Activated T-cell treated with anti-CD3 and anti-CD28 coated beads for 1 hour (primary cell): ENCODE measurements around the gene IFITM10.

Source experiments
- DNase-seq: peaks from one replicate; pipeline ENCODE4 v3.0.0-alpha.2; 2020; ENCODE audit warnings: low read depth

The IFITM10 gene

DNA sequence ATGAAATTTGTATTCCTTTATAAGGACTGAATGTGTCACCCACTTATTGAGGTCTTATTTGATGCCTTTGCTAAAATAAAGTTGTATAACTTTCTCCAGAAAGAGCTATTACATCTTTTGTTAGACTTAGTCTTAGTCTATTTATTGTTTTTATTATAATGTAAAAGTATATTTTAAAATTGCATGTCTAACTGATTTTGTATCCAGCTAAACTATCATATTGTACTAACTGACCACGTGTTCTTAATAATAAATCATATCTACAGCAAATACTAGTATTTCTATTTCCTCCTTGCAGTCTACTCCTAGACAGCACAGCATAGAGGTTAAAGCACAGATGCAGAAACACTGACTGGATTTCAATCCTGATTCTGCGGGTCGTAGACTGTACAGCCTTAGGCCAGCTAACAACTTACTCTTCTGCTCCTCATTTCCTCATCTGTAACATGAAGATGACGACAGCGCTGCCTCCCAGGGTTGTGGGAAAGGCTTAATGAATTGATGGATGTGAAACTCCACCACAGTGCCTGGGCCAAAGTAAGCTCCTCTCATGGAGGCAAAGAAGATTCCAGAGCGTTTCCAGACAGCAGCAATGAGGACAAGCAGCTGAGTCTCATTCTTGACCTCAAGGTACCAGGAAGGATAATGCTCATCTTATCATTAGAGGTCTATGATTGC, 13.2 kb downstream of the IFITM10 start:
- no peak for DNase-seq

DNA sequence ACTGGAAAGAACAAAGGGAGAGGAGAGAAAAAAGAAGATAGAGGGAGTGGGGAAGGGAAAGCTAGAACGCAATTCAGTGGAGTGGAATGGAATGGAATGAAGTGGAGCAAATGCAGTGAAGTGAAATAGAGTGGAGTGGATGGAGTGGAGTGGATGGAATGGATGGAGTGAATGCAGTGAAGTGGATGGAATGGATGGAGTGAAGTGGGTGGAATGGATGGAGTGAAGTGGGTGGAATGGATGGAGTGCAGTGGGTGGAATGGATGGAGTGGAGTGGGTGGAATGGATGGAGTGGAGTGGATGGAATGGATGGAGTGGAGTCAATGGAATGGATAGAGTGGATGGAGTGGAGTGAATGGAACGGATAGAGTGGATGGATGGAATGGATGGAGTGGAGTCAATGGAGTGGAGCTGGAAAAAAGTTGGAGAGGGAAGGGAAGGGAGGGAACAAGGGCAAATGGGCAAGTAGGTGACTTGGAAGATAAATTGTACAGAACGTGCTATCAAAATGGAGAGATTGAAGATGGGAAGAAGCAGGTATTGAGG, 13.9 kb downstream of the IFITM10 start:
- no peak for DNase-seq

DNA sequence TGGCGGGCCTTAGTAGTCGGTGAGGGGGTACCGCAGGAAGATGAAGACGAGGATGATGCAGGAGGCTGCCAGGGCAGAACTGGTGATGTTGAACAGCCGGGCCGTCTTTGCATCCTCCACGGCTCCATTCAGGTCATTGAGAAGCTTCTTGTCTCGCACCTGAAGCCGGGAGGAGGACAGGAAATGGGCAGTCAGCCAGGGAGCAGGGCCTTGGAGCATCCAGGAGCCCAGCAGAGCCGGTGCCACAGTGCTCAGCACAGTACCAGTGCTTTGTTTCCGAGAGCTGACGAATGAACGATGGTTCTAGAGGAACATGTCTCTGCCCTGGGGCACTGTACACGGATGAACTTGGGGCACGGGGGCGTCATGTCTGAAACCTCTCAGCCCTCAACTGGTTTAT, 15.1 kb downstream of the IFITM10 start:
- no peak for DNase-seq

DNA sequence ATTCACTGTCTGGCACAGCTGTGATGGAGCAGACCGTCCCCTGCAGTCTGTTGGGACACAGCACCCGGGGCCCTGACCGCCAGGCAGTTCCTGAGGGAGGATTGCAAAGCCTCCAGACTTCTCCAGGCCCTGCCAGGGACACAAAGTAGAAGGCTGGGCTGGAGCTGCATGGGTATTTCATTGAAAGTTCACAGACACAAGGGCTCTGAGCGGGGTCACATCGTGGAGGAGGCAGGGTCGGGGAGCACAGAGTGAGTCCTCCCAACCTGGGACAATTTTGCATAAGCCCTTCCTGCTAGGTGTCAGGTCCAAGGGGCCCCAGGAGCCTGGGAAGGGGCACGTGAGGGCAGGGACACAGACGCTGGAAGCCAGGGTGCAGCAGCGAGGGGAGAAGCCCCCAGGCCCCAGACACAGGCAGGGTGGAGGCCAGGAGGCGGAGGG, 15.7 kb downstream of the IFITM10 start:
- no peak for DNase-seq

DNA sequence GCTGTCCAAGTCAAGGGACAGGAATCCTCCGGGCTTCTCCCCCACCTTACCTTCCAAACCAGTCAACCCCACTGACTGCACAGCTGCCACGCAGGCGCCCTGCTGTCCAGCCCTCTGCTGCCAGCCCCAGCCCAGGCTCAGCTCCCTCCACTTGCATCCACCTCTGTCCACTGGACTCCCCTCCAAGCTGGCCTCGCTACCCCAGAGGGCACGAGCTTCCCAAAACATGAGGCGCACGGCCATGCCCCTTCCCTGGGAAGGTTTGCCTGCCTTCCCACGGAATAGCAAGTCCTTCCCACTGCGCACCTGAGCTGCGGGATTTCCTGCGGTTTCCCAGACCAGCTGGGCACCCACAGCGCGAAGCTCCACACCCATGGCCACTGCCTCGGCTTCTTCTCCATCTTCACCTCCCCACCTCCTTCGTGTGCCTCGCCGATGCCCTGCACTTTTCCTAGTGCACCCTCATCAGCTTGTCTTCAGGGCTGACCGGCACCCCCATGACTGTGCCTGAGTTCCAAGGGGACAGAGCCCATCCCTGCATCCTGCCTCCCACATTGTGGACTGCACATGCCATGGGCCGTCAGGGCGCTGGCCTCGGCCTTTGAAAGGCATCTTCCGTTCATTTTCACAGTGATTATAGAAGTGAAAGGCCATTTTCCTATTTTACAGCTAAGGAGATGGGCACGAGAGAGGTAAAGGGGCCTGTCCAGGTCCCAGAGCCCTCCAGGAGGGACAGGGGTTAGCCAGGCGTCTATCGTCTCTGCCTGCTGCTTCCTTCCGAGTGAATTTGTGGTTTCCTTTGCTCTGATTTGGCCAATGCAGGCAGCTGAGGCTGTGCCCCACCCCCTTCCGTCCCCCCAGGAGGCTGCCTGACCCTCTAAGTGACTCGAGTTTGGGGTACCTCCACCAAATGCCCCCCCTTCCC, 16.4 kb downstream of the IFITM10 start:
- DNase-seq, result no peak

DNA sequence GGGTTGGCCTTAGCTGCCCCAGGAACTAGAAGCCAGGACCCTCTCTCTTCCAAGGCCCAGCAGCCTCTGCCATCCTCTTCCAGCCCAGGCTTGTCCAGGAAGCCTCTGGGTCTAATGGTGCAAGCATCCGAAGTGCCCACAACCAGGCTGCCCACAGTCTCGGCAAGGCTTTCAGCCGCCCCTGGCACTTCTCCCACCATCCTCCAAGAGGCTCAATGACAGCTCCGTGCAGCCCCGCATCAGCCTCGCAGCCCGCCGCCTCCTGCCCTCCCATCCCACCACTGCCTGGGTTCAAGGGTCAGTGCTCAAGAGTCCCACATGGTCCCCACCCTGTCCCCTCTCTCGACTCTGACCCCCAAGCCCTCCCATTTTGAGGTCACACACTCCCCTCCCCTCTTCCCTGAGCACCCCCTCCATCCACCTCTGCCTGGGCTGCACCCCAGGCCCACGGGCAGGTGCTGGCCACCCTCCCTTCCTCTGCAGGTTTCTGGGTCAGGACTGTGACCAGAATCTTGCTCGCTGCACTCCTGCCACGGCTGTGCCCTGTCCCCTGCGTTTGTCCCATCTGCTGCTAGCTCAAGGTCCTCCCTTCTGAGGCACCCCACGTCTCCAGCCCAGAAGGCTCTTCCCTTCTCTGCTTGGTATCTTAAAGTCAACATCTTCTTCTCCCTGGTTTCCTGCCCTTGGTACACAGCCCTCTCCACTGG, 17.2 kb downstream of the IFITM10 start:
- no peak for DNase-seq

DNA sequence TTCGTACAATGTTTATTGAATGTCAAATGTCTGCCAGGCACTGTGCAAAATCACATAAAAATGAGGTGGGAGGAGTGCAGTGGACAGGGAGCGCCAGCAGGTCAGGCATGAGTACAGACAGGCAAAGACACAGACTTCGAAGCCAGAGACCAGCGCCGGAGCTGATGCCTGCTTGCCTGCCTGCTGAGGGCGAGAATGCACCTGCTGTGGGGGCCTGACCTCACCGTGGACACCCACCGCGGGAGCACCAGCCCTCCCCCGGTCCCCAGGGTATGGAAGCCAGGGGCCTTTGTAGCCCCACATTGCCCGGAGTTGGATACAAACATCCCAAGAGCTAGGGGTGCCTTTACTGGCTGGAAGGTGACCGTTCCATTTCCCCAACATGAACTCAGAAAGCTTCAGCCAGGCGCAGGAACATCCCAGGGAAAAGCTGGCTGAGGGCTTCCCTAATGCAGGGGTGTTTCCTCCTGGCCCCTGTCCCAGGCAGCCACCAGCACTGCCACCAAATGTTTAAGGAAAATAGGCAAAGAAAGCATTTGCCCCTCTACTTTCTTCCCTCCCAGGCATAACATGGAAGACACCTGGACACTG, 17.9 kb downstream of the IFITM10 start:
- DNase-seq, result no peak

DNA sequence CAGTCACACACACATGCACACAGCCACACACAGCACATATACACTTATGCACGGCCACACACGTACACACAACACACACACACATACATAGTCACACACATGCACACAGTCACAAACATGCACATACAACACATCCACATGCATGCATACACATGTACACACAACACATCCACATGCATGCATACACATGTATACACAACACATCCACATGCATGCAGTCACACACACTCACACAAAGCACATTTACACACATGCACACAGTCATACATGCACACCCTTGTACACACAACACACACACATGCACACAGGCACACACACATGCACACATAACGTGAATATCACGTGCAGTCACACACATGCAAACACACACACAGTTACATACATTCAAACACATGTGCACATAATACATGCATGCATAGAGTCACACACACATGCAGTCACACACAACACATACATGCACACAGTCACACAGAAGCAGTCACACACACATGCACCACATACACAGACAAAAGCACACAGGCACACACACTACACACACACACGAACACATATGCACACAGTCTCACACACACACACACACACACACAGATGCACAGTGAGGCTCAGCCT, 18.8 kb downstream of the IFITM10 start:
- no peak for DNase-seq

DNA sequence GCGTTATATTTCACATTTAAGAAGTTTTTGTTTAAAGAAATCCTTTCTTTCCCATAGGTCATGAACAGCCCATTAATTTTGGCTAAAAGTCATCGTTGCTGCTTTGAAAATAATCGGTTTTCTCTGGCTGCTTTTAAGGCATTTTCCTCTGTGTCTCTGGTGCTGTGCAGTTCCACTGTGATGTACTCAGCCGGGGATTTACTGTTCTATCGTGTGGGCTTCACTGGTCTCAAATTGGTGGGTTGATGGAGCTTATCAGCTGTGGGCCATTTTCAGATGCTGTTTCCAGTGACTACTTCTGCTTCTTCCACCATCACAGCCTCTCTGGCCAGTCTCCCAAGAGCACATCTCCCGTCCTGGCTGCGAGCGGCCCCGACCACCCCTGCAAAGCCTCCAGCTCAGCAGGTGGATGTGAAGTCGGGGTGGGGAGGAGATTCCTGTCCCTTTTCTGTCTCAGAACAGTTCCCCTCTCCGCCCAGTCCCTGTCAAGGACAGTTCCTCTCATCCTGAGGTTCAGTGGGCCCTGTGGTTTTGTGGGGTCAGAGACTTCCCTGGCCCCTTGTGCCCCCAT, 20.3 kb downstream of the IFITM10 start:
- no peak for DNase-seq

DNA sequence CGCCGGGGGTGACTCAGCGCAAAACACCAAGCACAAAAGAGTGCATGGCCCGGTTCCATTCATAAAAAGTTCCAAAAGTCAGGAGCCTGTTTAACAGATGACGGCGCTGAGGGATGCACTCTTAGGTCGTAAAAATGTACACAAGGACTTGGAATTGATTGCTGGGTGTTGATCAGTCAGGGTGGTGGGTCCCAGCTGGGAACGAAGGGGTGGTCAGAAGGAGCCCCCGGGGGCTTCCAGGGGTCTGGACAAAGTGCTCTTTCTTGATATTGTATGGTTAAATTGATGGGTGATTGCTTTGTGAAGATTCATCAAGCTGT, 20.7 kb downstream of the IFITM10 start:
- DNase-seq, result no peak

DNA sequence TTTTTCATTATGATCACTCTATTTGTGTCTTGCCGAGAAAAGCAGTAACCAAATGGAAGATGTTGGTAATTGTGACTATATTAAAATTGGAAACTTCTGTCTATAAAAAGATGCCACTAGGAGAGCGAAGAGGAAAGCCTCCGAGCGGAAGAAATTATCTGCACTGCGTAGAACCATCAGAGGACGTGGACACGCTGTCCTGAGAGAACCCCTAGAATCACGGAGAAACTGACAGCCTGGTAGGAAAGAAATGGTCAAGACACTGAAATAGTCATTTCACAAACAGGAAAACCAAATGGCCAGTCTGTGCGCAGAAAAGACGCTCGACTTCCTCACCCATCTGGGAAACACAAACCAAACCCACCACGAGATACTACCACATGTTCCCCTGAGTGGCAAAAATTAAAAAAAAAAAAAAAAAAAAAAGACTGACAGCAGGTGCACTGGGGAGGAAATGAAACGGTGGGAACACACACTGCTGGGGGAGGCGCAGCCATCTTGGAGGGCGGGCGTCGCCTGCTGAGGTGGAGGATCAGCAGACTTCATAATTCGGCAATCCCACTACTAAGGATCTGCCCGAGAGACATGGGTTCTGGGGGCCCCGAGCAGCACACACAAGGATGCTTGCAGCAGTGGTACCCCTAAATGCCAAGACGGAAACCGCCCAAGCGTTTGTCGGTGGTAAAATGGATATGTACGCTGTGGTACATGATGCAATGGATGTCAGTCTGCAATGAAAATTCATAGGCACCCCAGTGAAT, 21.3 kb downstream of the IFITM10 start:
- no peak for DNase-seq

DNA sequence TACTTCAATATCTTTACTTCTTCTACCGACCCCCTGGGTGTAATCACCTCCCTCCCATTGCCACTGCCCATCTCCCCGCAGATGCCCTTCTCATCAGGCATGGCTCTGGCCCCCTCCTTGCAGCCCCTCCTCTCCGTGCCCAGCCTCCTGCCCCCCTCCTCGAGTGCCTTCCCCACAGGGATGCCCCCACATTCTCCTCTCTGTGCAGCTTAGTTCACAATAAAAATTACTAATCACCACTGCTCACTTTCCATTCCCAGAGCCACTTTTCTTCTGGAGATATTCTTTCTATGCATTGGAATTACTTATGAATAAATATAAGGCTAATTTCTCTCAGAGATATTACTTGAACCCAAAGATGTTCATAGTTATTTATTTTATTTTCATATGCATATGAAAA, 22.1 kb downstream of the IFITM10 start:
- DNase-seq, result no peak

DNA sequence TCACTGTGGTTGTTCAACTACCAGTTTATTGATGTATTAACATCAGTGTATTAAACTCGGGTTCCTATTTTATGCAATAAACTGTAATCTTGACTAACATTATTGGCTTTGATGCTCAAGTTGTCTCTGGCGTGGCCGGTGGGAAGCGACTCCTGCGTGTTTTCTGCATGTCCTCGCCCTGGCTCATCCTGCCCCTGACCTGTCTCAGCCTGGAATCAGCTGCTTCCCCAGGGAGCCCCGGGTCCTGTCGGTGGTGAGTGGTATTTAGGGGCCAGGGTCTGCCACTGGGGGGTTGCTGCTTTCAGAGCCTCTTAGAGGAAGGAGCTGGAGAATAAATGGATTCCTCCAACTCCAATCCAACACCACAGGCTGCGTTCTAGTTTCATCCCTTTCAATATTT, 22.5 kb downstream of the IFITM10 start:
- no peak for DNase-seq

DNA sequence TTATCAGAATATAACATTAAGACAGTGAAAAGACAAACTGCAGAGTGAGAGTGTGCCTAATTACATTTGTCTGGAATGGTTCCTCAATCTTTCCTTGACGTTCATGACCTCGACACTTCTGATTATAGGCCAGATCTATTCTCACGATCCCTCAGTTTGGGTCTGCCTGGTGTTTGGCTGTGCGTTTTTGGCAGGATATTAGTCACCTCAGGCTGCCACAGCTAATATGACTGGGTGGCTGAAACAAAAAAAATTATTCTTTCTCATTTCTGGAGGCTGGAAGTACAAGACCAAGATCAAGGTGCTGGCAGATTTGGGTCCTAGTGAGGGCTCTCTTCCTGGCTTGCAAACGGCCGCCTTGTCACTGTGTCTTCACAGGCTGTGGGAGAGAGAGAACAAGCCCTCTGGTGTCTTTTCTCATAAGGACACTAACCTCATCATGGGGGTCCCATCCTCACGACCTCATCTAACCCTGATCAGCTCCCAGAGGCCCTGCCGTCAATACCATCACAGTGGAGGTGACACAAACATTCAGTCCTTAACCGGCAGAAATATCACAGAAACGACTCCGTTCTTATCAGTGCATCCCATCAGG, 23.2 kb downstream of the IFITM10 start:
- DNase-seq, result no peak

DNA sequence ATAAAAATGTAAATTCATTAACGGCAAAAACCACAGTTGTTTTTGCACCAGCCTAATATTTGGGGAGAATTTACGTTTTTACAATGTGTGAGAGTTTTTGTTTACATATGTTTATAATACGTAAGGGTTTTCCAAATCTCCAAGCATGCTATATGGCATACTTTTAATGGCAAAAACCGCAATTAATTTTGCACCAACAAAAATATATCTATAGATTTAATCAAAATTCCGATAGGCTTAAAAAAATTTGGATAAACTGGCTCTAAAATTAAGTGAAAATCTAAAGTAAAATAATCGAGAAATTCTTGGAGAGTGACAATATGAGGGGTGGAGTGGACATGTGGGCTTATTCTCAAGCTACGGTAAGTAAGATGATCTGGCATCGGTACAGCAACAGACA, 30.6 kb downstream of the IFITM10 start:
- no peak for DNase-seq

DNA sequence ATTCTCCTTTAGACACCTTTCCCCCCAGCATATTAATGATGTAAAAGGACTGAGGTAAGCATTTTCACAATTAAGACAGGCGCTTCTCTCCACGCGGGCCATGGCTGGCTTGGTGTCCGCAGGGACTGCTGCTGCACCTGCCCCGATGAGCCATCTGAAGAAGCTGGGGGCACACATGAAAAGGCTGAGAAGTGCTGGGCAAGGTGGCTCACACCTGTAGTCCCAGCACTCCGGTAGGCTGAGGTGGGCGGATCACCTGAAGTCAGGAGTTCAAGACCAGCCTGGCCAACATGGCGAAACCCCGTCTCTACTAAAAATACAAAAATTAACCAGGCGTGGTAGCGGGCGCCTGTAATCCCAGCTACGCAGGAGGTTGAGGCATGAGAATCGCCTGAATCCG, 32.1 kb downstream of the IFITM10 start:
- DNase-seq, result no peak

DNA sequence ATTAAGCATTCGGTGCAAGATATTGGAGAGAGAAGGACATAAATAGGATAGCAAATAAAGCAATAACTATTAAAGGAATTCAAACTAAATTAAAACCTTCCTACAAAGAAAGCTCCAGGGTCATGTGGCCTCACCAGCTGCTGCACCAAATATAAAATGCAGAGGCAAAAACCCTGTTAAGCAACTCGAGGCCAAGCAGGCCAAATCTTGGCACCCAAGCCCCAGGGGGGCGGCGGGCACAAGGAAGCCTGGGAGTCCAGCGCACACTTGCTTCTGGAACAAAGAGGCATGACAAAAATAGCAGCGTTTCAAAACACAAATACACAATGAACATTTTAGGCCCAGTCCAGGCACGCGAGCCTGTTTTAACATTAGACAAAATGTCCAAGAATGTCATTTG, 32.6 kb downstream of the IFITM10 start:
- no peak for DNase-seq

DNA sequence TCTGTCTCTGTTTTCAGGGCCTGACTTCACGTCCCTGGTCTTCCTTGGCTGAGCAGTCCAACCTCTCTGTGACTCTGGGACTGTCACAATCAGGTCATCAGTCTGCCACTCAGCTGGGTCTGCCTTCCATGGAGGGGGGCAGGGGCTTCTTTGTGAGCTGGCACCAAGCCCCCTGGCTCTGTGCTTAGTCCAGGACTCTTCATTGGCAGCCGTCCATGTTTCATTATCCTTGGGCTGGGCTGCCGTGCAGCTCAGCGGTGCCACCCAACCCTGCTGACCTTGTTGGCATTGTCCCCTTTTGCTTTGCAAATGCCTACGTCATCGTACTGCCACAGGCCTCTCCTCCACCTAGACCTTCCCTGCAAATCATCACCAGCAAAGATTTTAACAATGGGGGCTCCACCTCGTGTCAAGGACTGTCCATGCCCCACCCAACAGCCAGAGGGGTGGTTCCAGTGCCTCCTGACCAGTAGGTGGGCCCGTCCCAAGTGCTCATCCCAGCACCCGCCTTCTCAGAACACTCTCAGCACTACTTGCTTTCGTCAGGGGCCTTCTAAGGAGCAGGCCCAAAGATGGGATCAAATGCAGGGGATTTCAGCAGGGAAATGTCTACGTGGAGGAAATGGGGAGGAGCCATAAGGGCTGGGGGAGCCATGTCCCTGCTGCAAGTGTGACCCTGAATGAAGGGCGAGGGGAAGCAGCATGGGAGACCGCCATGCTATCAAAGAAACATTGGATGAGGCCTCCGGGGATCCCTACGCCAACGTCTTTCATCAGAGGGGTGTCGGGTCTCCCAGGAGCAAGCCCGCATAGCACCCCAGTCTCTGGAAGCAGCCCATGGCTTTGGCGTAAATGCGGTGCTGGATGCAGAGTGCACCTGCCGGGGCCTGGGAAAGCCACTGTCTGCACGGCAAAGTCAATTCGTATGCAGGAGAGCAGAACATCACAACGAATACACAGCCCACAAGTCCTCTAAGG, 35.2 kb downstream of the IFITM10 start:
- no peak for DNase-seq

DNA sequence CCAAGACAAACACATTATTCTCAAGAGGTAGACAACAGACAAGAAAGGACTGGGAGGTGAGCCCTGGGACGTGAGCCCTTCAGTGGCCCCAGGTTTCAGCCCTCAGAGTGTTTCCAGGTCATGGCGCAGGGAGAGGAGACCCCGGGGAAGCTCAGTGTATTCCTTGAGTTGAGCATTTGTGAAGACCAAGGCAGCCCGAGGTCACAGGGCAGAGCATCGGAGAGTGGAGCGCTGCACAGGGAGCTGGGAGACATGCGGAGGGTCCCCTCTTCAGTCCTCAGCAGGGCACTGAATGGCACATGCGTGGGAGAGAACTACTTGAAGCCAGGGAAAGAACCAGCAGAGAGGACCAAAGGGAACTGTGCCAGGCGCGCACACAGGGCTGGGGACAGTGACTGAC, 41.7 kb downstream of the IFITM10 start:
- no peak for DNase-seq
